ENCODE data around the gene PSD4.
"Not testable (repeated sequence)": the region's sequence is repeated elsewhere in the genome, so short reads cannot be mapped to it uniquely, and the experiment has no call there.

PSD4 gene

GRCh38 chr2:113227290-113227689, 53.5 kb downstream of the PSD4 start:
- intact Hi-C loops (cut with DNase I): no loop called here
- DNase-seq: no peak

GRCh38 chr2:113227698-113228097, 53.9 kb downstream of the PSD4 start:
- intact Hi-C loops (cut with DNase I): no loop called here
- no peak for DNase-seq

GRCh38 chr2:113228351-113228750, 54.6 kb downstream of the PSD4 start:
- intact Hi-C loops (cut with DNase I): no loop called here
- no peak for DNase-seq

GRCh38 chr2:113228991-113229716, 55.4 kb downstream of the PSD4 start:
- no peak for DNase-seq
- intact Hi-C loops (cut with DNase I): no loop called here

- intact Hi-C loops (cut with DNase I): no loop called here
Observed at GRCh38 chr2:113229795-113230194, 56.0 kb downstream of the PSD4 start.

GRCh38 chr2:113230531-113230930, 56.8 kb downstream of the PSD4 start:
- no peak for DNase-seq
- intact Hi-C loops (cut with DNase I): no loop called here

More at GRCh38 chr2:113229795-113230194, 56.0 kb downstream of the PSD4 start:
- DNase-seq: no peak

GRCh38 chr2:113231064-113231463, 57.3 kb downstream of the PSD4 start:
- intact Hi-C loops (cut with DNase I): no loop called here
- no peak for DNase-seq

- DNase-seq: no peak
- intact Hi-C loops (cut with DNase I): no loop called here
Observed at GRCh38 chr2:113232123-113232522, 58.4 kb downstream of the PSD4 start.

GRCh38 chr2:113232740-113233139, 59.0 kb downstream of the PSD4 start:
- intact Hi-C loops (cut with DNase I): no loop called here
- DNase-seq: no peak

GRCh38 chr2:113233593-113234550, 60.1 kb downstream of the PSD4 start:
- intact Hi-C loops (cut with DNase I): no loop called here
- DNase-seq: no peak

GRCh38 chr2:113234721-113235346, 61.1 kb downstream of the PSD4 start:
- DNase-seq: no peak
- intact Hi-C loops (cut with DNase I): no loop called here

- DNase-seq: peak in 16 of 42 donors; percentile 11 to 66 (median 45)
- intact Hi-C loops (cut with DNase I): not testable (repeated sequence)
Observed at GRCh38 chr2:113235347-113236226, 61.8 kb downstream of the PSD4 start.

- peak in 1 of 42 donors; percentile 22 for DNase-seq
- intact Hi-C loops (cut with DNase I): no loop called here
Observed at GRCh38 chr2:113236367-113237159, 62.8 kb downstream of the PSD4 start.

GRCh38 chr2:113237604-113238160, 63.9 kb downstream of the PSD4 start:
- DNase-seq: no peak
- intact Hi-C loops (cut with DNase I): no loop called here

GRCh38 chr2:113238871-113239839, 65.4 kb downstream of the PSD4 start:
- DNase-seq: no peak
- intact Hi-C loops (cut with DNase I): no loop called here

GRCh38 chr2:113240150-113240914, 66.6 kb downstream of the PSD4 start:
- DNase-seq: peak; percentile 50 to 88 (median 79)
- intact Hi-C loops (cut with DNase I): loop anchor here (10.0 kb wide), 1 partner anchor 134 kb away; no protein-coding TSS in a partner anchor

All from head of caudate nucleus (tissue), 42 donors.